DMS 273 treated with DMSO at 0.1 percent for 48 hours (cell line): ENCODE measurements around the gene MAST1.
"Not testable (repeated sequence)": the region's sequence is repeated elsewhere in the genome, so short reads cannot be mapped to it uniquely, and the experiment has no call there.

Experiments used
- DNase-seq: peaks from one replicate; lab custom pipeline; 2025; lab: John Stamatoyannopoulos, UW

MAST1 gene

GRCh38 chr19:12800923-12801465, 37.3 kb upstream of the MAST1 start:
- DNase-seq = no peak

GRCh38 chr19:12801466-12802266, 36.6 kb upstream of the MAST1 start, which contains the start of the genes PRDX2 and THSD8:
Gene PRDX2, minus strand, starts transcription at chr19:12801800. Its CDS starts 539 bp downstream, at chr19:12801261.
Gene THSD8, plus strand, starts transcription at chr19:12802069. Its CDS starts 3 bp downstream, at chr19:12802072.
- DNase-seq = peak; percentile 27

- no peak for DNase-seq
These were observed 35.8 kb upstream of the MAST1 start for GRCh38 chr19:12802267-12803106.

GRCh38 chr19:12804051-12804450, 34.3 kb upstream of the MAST1 start:
- no peak for DNase-seq

- DNase-seq = peak; percentile 77
These were observed 31.9 kb upstream of the MAST1 start, which contains the start of gene RNASEH2A for GRCh38 chr19:12806242-12807081. Gene RNASEH2A, plus strand, starts transcription at chr19:12806584. Its CDS starts 90 bp downstream, at chr19:12806674.

GRCh38 chr19:12815088-12815487, 23.2 kb upstream of the MAST1 start:
- DNase-seq = no peak

GRCh38 chr19:12817188-12817587, 21.1 kb upstream of the MAST1 start:
- not testable (repeated sequence) for DNase-seq

GRCh38 chr19:12817810-12818209, 20.5 kb upstream of the MAST1 start:
- not testable (repeated sequence) for DNase-seq

- no peak for DNase-seq
These were observed 16.6 kb upstream of the MAST1 start for GRCh38 chr19:12821761-12822160.

GRCh38 chr19:12825254-12826131, 12.8 kb upstream of the MAST1 start:
- no peak for DNase-seq

- DNase-seq = peak; percentile 56
These were observed 9.8 kb upstream of the MAST1 start for GRCh38 chr19:12828494-12828893.

- DNase-seq = no peak
These were observed 4.9 kb upstream of the MAST1 start for GRCh38 chr19:12833418-12833737.

GRCh38 chr19:12833738-12834565, 4.4 kb upstream of the MAST1 start:
- DNase-seq = no peak

- no peak for DNase-seq
These were observed 3.8 kb upstream of the MAST1 start, which contains the start of gene RTBDN for GRCh38 chr19:12834566-12834943. Gene RTBDN, minus strand, starts transcription at chr19:12834579. Its CDS starts 4,600 bp downstream, at chr19:12829979.

- DNase-seq = no peak
These were observed 3.1 kb upstream of the MAST1 start for GRCh38 chr19:12834976-12835757.

GRCh38 chr19:12836529-12836863, 1.8 kb upstream of the MAST1 start:
- DNase-seq = no peak

GRCh38 chr19:12837225-12837624, 1.1 kb upstream of the MAST1 start:
- no peak for DNase-seq

GRCh38 chr19:12838886-12839756, 806 bp downstream of the MAST1 start:
- DNase-seq = no peak
